IPS-20b (cell line): Measurements from ENCODE around the gene GIGYF1.
A peak's percentile ranks its signal among the peaks of the same experiment; 100 is the strongest.
"Not testable (repeated sequence)": the region's sequence is repeated elsewhere in the genome, so short reads cannot be mapped to it uniquely, and the experiment has no call there.

ENCODE experiments used
- H3K27ac ChIP-seq: one replicate; pipeline ENCODE4 v1.5.1; 2013; ENCODE audit warnings: low read length
- H3K27me3 ChIP-seq: 2 replicates; pipeline ENCODE4 v1.6.1; 2013; ENCODE audit warnings: mild to moderate bottlenecking, low read length, inconsistent platforms; ENCODE audit not compliant: insufficient read depth
- H3K36me3 ChIP-seq: 2 replicates; pipeline ENCODE4 v1.6.1; 2013; ENCODE audit warnings: low read depth, mild to moderate bottlenecking, inconsistent platforms, low read length, moderate library complexity; ENCODE audit not compliant: insufficient read depth
- H3K4me1 ChIP-seq: 2 replicates; pipeline ENCODE4 v1.6.1; 2013; ENCODE audit warnings: mild to moderate bottlenecking, control low read depth, inconsistent platforms, low read length, moderate library complexity; ENCODE audit not compliant: insufficient read depth
- H3K4me3 ChIP-seq: 2 replicates; pipeline ENCODE4 v1.5.1; 2013; ENCODE audit warnings: mild to moderate bottlenecking, low read length, inconsistent platforms
- H3K9ac ChIP-seq: 2 replicates; pipeline ENCODE4 v1.6.1; 2013; ENCODE audit warnings: low read depth, mild to moderate bottlenecking, inconsistent platforms, low read length, moderate library complexity
- H3K9me3 ChIP-seq: 2 replicates; pipeline ENCODE4 v1.6.1; 2013; ENCODE audit warnings: mild to moderate bottlenecking, low read depth, low read length, inconsistent platforms; ENCODE audit not compliant: insufficient read depth

GIGYF1 gene

GRCh38 chr7:100705320-100705752 is 11.3 kb upstream of the GIGYF1 start:
- Histone ChIP-seq H3K4me1 (peaks cover 5% of the 10 kb centered on the region; the same call in 1 of the 2 replicates), H3K4me3 (peak overlapping the region; percentile 97), H3K27ac (peak overlapping the region; percentile 35), H3K9me3 (no peaks in the 10 kb centered on the region), H3K27me3 (no peaks in the 10 kb centered on the region), H3K9ac (peak overlapping the region; percentile 99), H3K36me3 (peaks cover 18% of the 10 kb centered on the region)

DNA sequence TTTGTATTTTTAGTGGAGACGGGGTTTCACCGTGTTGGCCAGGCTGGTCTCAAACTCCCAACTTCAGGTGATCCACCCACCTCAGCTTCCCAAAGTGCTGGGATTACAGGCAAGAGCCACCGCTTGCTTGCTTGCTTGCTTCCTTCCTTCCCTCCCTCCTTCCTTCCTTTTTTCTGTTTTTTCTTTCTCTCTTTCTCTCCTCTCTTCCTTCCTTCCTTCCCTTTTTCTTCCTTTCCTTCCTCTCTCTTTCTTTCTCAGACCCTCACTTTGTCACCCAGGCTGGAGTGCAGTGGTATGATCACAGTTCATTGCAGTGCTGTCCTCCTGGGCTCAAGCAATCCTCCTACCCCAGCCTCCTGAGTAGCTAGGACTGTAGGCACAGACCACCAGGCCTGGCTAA is 7.0 kb upstream of the GIGYF1 start:
- not testable (repeated sequence) for H3K4me3 ChIP-seq, H3K9me3 ChIP-seq, H3K4me1 ChIP-seq, H3K27ac ChIP-seq, H3K36me3 ChIP-seq, H3K9ac ChIP-seq, H3K27me3 ChIP-seq

DNA sequence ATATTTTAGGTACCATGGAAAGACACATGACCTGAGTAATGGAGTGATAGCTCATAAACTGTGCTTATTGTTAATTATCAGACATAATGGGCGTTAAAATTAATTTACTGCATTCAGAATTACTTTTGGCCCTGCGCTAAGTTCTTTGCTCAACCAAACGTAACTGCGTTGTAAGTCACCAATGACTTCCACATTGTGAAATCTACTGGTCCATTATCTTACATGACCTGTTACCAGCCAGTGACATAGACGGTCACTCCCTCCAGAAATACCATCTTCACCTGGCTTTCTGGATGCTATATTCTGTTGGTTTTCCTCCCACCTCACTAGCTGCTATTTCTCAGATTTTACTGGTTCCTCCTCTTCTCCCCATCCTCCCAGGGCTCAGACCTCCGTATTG is 5.0 kb upstream of the GIGYF1 start:
- Histone ChIP-seq H3K27ac (no peak overlapping the region), H3K9me3 (no peaks in the 10 kb centered on the region), H3K4me1 (peaks cover 5% of the 10 kb centered on the region; the same call in 1 of the 2 replicates), H3K27me3 (no peaks in the 10 kb centered on the region), H3K9ac (0 out of 2 replicates have a peak overlapping the region, but pooled peaks have one; percentile 8), H3K4me3 (no peak overlapping the region), H3K36me3 (no peaks in the 10 kb centered on the region)

- Histone ChIP-seq H3K27ac (peak overlapping the region; percentile 52), H3K36me3 (peaks cover 2% of the 10 kb centered on the region; the same call in 1 of the 2 replicates), H3K4me1 (peaks cover 13% of the 10 kb centered on the region), H3K9ac (peak overlapping the region; percentile 66; the same call in 1 of the 2 replicates), H3K4me3 (peak overlapping the region; percentile 37; the same call in 1 of the 2 replicates), H3K9me3 (no peaks in the 10 kb centered on the region), H3K27me3 (no peaks in the 10 kb centered on the region)
Observed at GRCh38 chr7:100696123-100696521, 2.1 kb upstream of the GIGYF1 start.

GRCh38 chr7:100693312-100694097 is 545 bp downstream of the GIGYF1 start:
- peaks cover 14% of the 10 kb centered on the region for H3K4me1 ChIP-seq
- H3K9me3 ChIP-seq: no peaks in the 10 kb centered on the region
- H3K9ac ChIP-seq: peak overlapping the region; percentile 97
- peak overlapping the region; percentile 81 for H3K27ac ChIP-seq
- H3K4me3 ChIP-seq: peak overlapping the region; percentile 93
- H3K36me3 ChIP-seq: peaks cover 25% of the 10 kb centered on the region
- H3K27me3 ChIP-seq: no peaks in the 10 kb centered on the region

- Histone ChIP-seq H3K4me1 (peaks cover 14% of the 10 kb centered on the region), H3K27me3 (no peaks in the 10 kb centered on the region), H3K27ac (no peak overlapping the region), H3K9me3 (no peaks in the 10 kb centered on the region), H3K9ac (peak overlapping the region; percentile 97), H3K36me3 (peaks cover 34% of the 10 kb centered on the region), H3K4me3 (peak overlapping the region; percentile 93)
Observed at GRCh38 chr7:100692578-100692961, 1.5 kb downstream of the GIGYF1 start.

GRCh38 chr7:100691676-100692577 is 2.1 kb downstream of the GIGYF1 start:
- peaks cover 14% of the 10 kb centered on the region for H3K4me1 ChIP-seq
- H3K4me3 ChIP-seq: peak overlapping the region; percentile 93
- no peaks in the 10 kb centered on the region for H3K27me3 ChIP-seq
- H3K9me3 ChIP-seq: no peaks in the 10 kb centered on the region
- peaks cover 40% of the 10 kb centered on the region for H3K36me3 ChIP-seq
- peak overlapping the region; percentile 97; the same call in 1 of the 2 replicates for H3K9ac ChIP-seq
- no peak overlapping the region for H3K27ac ChIP-seq

DNA sequence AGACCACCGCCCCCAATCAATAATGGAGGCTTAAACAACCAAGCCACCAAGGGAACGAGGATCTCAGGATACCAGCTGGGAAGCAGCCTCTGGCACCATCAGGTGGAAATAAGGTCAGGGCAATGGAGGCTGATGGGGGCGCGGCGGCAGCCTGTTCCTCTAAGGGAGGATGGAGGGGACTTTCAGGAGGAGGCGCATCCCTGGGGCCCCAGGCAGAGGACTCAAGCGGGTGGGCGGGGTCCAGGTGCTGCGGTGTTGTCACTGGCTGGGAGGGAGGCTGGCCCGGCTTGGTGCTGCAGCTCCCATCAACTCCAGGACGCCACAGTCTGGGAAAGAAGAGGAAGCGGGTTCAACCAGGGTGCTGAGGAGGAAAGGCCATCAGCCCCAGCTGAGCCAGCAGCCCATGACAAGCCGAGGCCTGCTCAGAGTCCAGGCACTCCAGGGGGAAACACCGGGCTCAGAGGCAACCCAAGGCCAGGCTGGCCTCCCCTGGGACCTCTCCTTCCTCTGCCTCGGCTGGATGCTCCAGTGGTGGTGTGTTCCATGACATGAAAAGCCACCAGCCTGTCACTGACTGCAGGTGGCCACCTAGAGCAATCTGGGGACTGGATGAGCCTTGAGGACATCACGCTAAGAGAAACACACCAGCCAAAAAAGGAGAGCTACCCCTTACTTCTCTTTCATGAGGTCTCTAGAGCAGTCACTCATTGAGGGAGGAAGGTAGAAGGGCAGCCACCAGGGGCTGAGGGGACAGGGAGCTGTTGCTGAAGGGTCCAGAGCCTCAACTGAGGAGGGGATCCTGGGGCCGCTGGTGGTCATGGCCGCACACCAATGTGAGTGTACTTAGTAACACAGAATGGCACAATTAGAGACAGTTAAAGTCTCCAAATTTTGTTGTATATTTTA is 4.6 kb downstream of the GIGYF1 start:
- no peaks in the 10 kb centered on the region for H3K27me3 ChIP-seq
- H3K36me3 ChIP-seq: peaks cover 64% of the 10 kb centered on the region
- H3K9me3 ChIP-seq: no peaks in the 10 kb centered on the region
- H3K4me1 ChIP-seq: peaks cover 9% of the 10 kb centered on the region
- H3K9ac ChIP-seq: no peak overlapping the region
- H3K27ac ChIP-seq: no peak overlapping the region
- no peak overlapping the region for H3K4me3 ChIP-seq

DNA sequence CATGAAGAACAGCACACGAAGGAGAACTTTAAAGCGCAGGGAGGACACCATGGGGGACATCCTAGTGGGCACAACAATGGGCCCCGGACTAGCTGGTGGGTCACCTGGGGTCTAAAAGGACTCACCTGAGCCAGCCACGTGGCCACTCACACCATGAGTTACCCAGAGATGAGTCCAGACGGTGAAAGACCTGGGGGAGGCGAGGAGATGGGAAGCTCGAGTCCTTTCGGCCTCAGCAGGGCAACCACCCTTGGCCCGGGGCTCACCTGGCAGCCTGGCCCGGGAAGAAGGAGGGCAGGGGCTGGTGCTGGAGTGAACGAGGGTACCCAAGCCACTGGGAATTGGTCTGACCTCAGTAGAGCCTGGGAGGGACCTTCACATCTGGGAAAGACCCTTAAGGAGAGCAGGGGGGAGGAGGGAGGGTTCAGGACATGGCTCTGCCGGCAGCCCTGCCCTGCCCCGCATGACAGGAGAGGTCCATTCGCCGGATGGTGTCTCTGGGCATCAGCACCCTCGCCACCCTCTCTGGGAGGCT is 5.7 kb downstream of the GIGYF1 start:
- no peaks in the 10 kb centered on the region for H3K27me3 ChIP-seq
- peaks cover 74% of the 10 kb centered on the region for H3K36me3 ChIP-seq
- no peak overlapping the region for H3K9ac ChIP-seq
- no peaks in the 10 kb centered on the region for H3K9me3 ChIP-seq
- H3K4me1 ChIP-seq: peaks cover 9% of the 10 kb centered on the region
- H3K27ac ChIP-seq: no peak overlapping the region
- H3K4me3 ChIP-seq: no peak overlapping the region

GRCh38 chr7:100687751-100688300 is 6.2 kb downstream of the GIGYF1 start:
- H3K4me1 ChIP-seq: peaks cover 9% of the 10 kb centered on the region
- H3K27me3 ChIP-seq: no peaks in the 10 kb centered on the region

More at GRCh38 chr7:100687751-100688300, 6.2 kb downstream of the GIGYF1 start:
- H3K27ac ChIP-seq: no peak overlapping the region
- H3K36me3 ChIP-seq: peaks cover 80% of the 10 kb centered on the region
- no peaks in the 10 kb centered on the region for H3K9me3 ChIP-seq
- no peak overlapping the region for H3K4me3 ChIP-seq
- no peak overlapping the region for H3K9ac ChIP-seq
